Kidney (tissue), 22 donors: ENCODE data around the gene PRICKLE4. TPM values are rescaled to one million over a fixed set of nuclear protein-coding genes. Genes with fewer than 3 reads are reported as not detected.

Source experiments
- DNase-seq, 5 donors: peaks; one replicate each; pipeline ENCODE4 v3.0.0-alpha.2; 2013 to 2020
- FAIRE-seq: peaks from 2 replicates; lab custom pipeline; 2012; peaks lifted over from hg19 to GRCh38; lab: Jason Lieb, UNC
- H3K27ac ChIP-seq, 2 donors: one replicate each; pipeline ENCODE4 v1.7.0; 2013; ENCODE audit warnings: low read depth in 2 of 2, low read length in 2 of 2, inconsistent platforms in 1 of 2
- H3K27me3 ChIP-seq: one replicate; pipeline ENCODE4 v1.7.1; 2013; ENCODE audit warnings: low read length, inconsistent platforms; ENCODE audit not compliant: control insufficient read depth, insufficient read depth
- H3K36me3 ChIP-seq, 3 donors: one replicate each; pipeline versions ENCODE4 v1.7.0 to v1.7.1; 2013; ENCODE audit warnings: low read length in 3 of 3, control low read depth in 1 of 3, inconsistent platforms in 1 of 3; ENCODE audit not compliant: insufficient read depth in 3 of 3, control insufficient read depth in 2 of 3
- H3K4me1 ChIP-seq, 3 donors: one replicate each; pipeline versions ENCODE4 v1.7.0 to v1.7.1; 2013; ENCODE audit warnings: low read length in 3 of 3, inconsistent platforms in 1 of 3, low read depth in 1 of 3; ENCODE audit not compliant: control insufficient read depth in 2 of 3, insufficient read depth in 2 of 3
- H3K4me3 ChIP-seq, 3 donors: one replicate each; pipeline versions ENCODE4 v1.7.0 to v1.8.1; 2013; ENCODE audit warnings: low read length in 3 of 3, control low read depth in 1 of 3, inconsistent platforms in 1 of 3
- H3K9ac ChIP-seq, 3 donors: one replicate each; pipeline versions ENCODE4 v1.7.0 to v1.7.1; 2013; ENCODE audit warnings: low read length in 3 of 3, control low read depth in 1 of 3, inconsistent platforms in 1 of 3
- H3K9me3 ChIP-seq, 3 donors: one replicate each; pipeline versions ENCODE4 v1.7.0 to v1.7.1; 2013; ENCODE audit warnings: low read length in 3 of 3, control low read depth in 1 of 3, inconsistent platforms in 1 of 3; ENCODE audit not compliant: control insufficient read depth in 2 of 3, insufficient read depth in 1 of 3
- CTCF ChIP-seq: IDR thresholded peaks from 3 replicates; pipeline ENCODE4 v1.5.1; 2012; ENCODE audit warnings: mild to moderate bottlenecking, moderate library complexity, borderline replicate concordance; ENCODE audit not compliant: insufficient read depth; ENCODE audit errors: extremely low read depth
- intact Hi-C: fragments of 100-400 bp; cut with DNase I; formaldehyde crosslinking; loops from one replicate; pipeline ENCODE4 v1.11.1; 2022
- long read RNA-seq, 10 donors: library from polyadenylated mRNA in 1 of 10; unstranded in 1 of 10; transcript quantifications; one replicate each; pipeline ENCODE4 v2.0.0 and lab custom pipeline, GENCODE V29; 2021 to 2026
- polyA plus RNA-seq: library from polyadenylated mRNA; stranded (reverse); fragments of 350-450 nt; fragmentation: Illumina TruSeq; extraction: RNeasy Lipid Tissue Mini Kit (QIAGEN cat#74804); gene quantifications from one replicate; pipeline ENCODE4 v1.2.3, GENCODE V29; 2014; ENCODE audit warnings: low read depth, low replicate concordance; ENCODE audit not compliant: insufficient read depth
- total RNA-seq: library from RNA; stranded (reverse); fragmentation: NEBNext Ultra II Directional; extraction: Animal tissue kit (Norgen Biotek cat#: 25700); gene quantifications from one replicate; pipeline ENCODE4 v1.2.1, GENCODE V29; 2021
- donor health status: control.
- donor health status: control.
- donor health status: control.
- donor health status: control.
- donor health status: control.
- donor health status: DM: yes; HTN: yes; CAD: no.
- donor health status: Normal renal cell carcinoma (clear cell type).

PRICKLE4 gene
- total RNA-seq (6.5 TPM), polyA plus RNA-seq (1.4 TPM)
- long read RNA-seq, donor 1: 0 reads
- long read RNA-seq, donor 2, partial matches to known transcripts: 0 of 1 reads
- long read RNA-seq, donor 2, other reads (novel, unspliced or antisense): 0 of 1 reads
- long read RNA-seq, donor 3: 0 reads
- long read RNA-seq, donor 4: 0 reads
- long read RNA-seq, donor 5: 0 reads
- long read RNA-seq, donor 6: 0 reads
- long read RNA-seq, donor 7, partial matches to known transcripts: 1 of 2 reads
- long read RNA-seq, donor 7, other reads (novel, unspliced or antisense): 1 of 2 reads
- long read RNA-seq, donor 8: 0 reads
- long read RNA-seq, donor 9: 0 reads
- long read RNA-seq, donor 10: 0 reads

- Histone ChIP-seq H3K27ac (peak within 1 kb of the TSS; percentile 57 to 79), H3K4me1 (peaks cover 0 to 21% (median 3%) of the 10 kb centered on the region in 3 donors), H3K27me3 (no peaks in the 10 kb centered on the region), H3K9ac (peak within 1 kb of the TSS; percentile 31 to 69 (median 45)), H3K9me3 (no peaks in the 10 kb centered on the region), H3K4me3 (peak within 1 kb of the TSS; percentile 69 to 79 (median 77)), H3K36me3 (peaks cover 0 to 2% (median under 1%) of the 10 kb centered on the region in 3 donors)
- peak; percentile 35 to 83 (median 62) for DNase-seq
- TF ChIP-seq CTCF: no peak
- FAIRE-seq: no peak
- intact Hi-C loops: loop anchor here (10.0 kb wide), 1 partner anchor 264 kb away; no protein-coding TSS in a partner anchor
These were observed at the start of gene PRICKLE4 for GRCh38 chr6:41780551-41781365. TSS of gene PRICKLE4 (plus strand) at chr6:41780782. CDS start at chr6:41783474, 2,692 bp downstream.

- Histone ChIP-seq H3K4me1 (peaks cover 0 to 42% (median 17%) of the 10 kb centered on the region in 3 donors), H3K4me3 (no peak overlapping the region), H3K27me3 (no peaks in the 10 kb centered on the region), H3K9ac (peak overlapping the region in 1 of 3 donors; percentile 37), H3K27ac (peak overlapping the region; percentile 3 to 49), H3K36me3 (no peaks in the 10 kb centered on the region), H3K9me3 (no peaks in the 10 kb centered on the region)
- TF ChIP-seq CTCF: no peak
- FAIRE-seq (no peak), DNase-seq (no peak)
- intact Hi-C loops: no loop called here
These were observed 49.0 kb upstream of the PRICKLE4 start for GRCh38 chr6:41731561-41732086.

GRCh38 chr6:41732149-41732548 lies 48.4 kb upstream of the PRICKLE4 start:
- Histone ChIP-seq H3K36me3 (no peaks in the 10 kb centered on the region), H3K27me3 (no peaks in the 10 kb centered on the region), H3K4me1 (peaks cover 0 to 42% (median 17%) of the 10 kb centered on the region in 3 donors), H3K9ac (peak overlapping the region in 1 of 3 donors; percentile 38), H3K4me3 (peak overlapping the region in 1 of 3 donors; percentile 33), H3K9me3 (no peaks in the 10 kb centered on the region), H3K27ac (peak overlapping the region; percentile 49 to 98)
- DNase-seq (no peak), FAIRE-seq (no peak)
- intact Hi-C loops: no loop called here
- TF ChIP-seq CTCF: no peak
